ENCODE data around the gene GUCA2B. TPM values are rescaled to one million over a fixed set of nuclear protein-coding genes. Genes with fewer than 3 reads are reported as not detected.

Gene GUCA2B
- total RNA-seq, 1 experiment from 2014 or later = not detected

- Mint-ChIP-seq H3K4me1 (ENCODE audit: low read depth, unreplicated experiment) (no peaks in the 10 kb centered on the region), H3K9me3 (ENCODE audit: low read depth, unreplicated experiment) (no peaks in the 10 kb centered on the region), H3K4me3 (ENCODE audit: low read depth, unreplicated experiment) (no peak overlapping the region), H3K27me3 (ENCODE audit: unreplicated experiment) (peaks cover 53% of the 10 kb centered on the region), H3K36me3 (ENCODE audit: insufficient read depth, unreplicated experiment) (no peaks in the 10 kb centered on the region), H3K27ac (ENCODE audit: unreplicated experiment) (no peak overlapping the region)
- no TSS peak for BruUV-seq (replicated peaks)
- intact Hi-C loops (cut with micrococcal nuclease; ENCODE audit: unreplicated experiment) = no loop called here
- CTCF ChIA-PET = interaction anchor here (0.7 kb wide), 1 partner anchor 8 kb away, joined by 4 read pairs; no protein-coding TSS in a partner anchor
- no peak for DNase-seq
- TF ChIP-seq CTCF (IDR thresholded peaks at IDR 0.05; ENCODE audit: unreplicated experiment) = no peak
Measured at GRCh38 chr1:42140191-42140590, 13.0 kb upstream of the GUCA2B start.

GRCh38 chr1:42141978-42142377 lies 11.2 kb upstream of the GUCA2B start:
- CTCF ChIA-PET = no interaction called here
- intact Hi-C loops (cut with micrococcal nuclease; ENCODE audit: unreplicated experiment) = no loop called here
- H3K36me3 Mint-ChIP-seq (ENCODE audit: insufficient read depth, unreplicated experiment) = no peaks in the 10 kb centered on the region
- H3K4me1 Mint-ChIP-seq (ENCODE audit: low read depth, unreplicated experiment) = no peaks in the 10 kb centered on the region
- no peaks in the 10 kb centered on the region for H3K9me3 Mint-ChIP-seq (ENCODE audit: low read depth, unreplicated experiment)
- H3K27me3 Mint-ChIP-seq (ENCODE audit: unreplicated experiment) = peaks cover 35% of the 10 kb centered on the region
- no peak overlapping the region for H3K27ac Mint-ChIP-seq (ENCODE audit: unreplicated experiment)
- no peak for DNase-seq
- TF ChIP-seq CTCF (IDR thresholded peaks at IDR 0.05; ENCODE audit: unreplicated experiment) = no peak
- no TSS peak for BruUV-seq (replicated peaks)
- H3K4me3 Mint-ChIP-seq (ENCODE audit: low read depth, unreplicated experiment) = no peak overlapping the region

GRCh38 chr1:42142894-42143675 lies 10.1 kb upstream of the GUCA2B start:
- no peaks in the 10 kb centered on the region for H3K9me3 Mint-ChIP-seq (ENCODE audit: low read depth, unreplicated experiment)
- BruUV-seq (replicated peaks) = no TSS peak
- DNase-seq = no peak
- H3K27ac Mint-ChIP-seq (ENCODE audit: unreplicated experiment) = no peak overlapping the region
- H3K27me3 Mint-ChIP-seq (ENCODE audit: unreplicated experiment) = peaks cover 32% of the 10 kb centered on the region
- no peak overlapping the region for H3K4me3 Mint-ChIP-seq (ENCODE audit: low read depth, unreplicated experiment)
- CTCF ChIA-PET = no interaction called here
- intact Hi-C loops (cut with micrococcal nuclease; ENCODE audit: unreplicated experiment) = no loop called here
- no peak for TF ChIP-seq CTCF (IDR thresholded peaks at IDR 0.05; ENCODE audit: unreplicated experiment)
- no peaks in the 10 kb centered on the region for H3K4me1 Mint-ChIP-seq (ENCODE audit: low read depth, unreplicated experiment)
- H3K36me3 Mint-ChIP-seq (ENCODE audit: insufficient read depth, unreplicated experiment) = no peaks in the 10 kb centered on the region

GRCh38 chr1:42143896-42144710 lies 9.1 kb upstream of the GUCA2B start:
- no peaks in the 10 kb centered on the region for H3K4me1 Mint-ChIP-seq (ENCODE audit: low read depth, unreplicated experiment)
- no peaks in the 10 kb centered on the region for H3K9me3 Mint-ChIP-seq (ENCODE audit: low read depth, unreplicated experiment)
- intact Hi-C loops (cut with micrococcal nuclease; ENCODE audit: unreplicated experiment) = no loop called here
- no peaks in the 10 kb centered on the region for H3K36me3 Mint-ChIP-seq (ENCODE audit: insufficient read depth, unreplicated experiment)
- DNase-seq = no peak
- H3K27me3 Mint-ChIP-seq (ENCODE audit: unreplicated experiment) = peaks cover 32% of the 10 kb centered on the region
- no peak overlapping the region for H3K4me3 Mint-ChIP-seq (ENCODE audit: low read depth, unreplicated experiment)
- CTCF ChIA-PET = no interaction called here
- TF ChIP-seq CTCF (IDR thresholded peaks at IDR 0.05; ENCODE audit: unreplicated experiment) = no peak
- no TSS peak for BruUV-seq (replicated peaks)
- H3K27ac Mint-ChIP-seq (ENCODE audit: unreplicated experiment) = no peak overlapping the region

All from Calu3 (cell line).